Uterus (tissue), 2 donors: ENCODE data around the gene SIN3A.

Source experiments
- POLR2A ChIP-seq, 2 donors: fragments of 450-650 bp; IDR thresholded peaks; one replicate each; pipeline ENCODE4 v1.6.1; 2016; ENCODE audit warnings: antibody characterized with exemption in 2 of 2, mild to moderate bottlenecking in 1 of 2, moderate library complexity in 1 of 2
- TF ChIP-seq, protein P1 (sequence below), 4 experiments: fragments of 200-600 bp in 2 of 4; fragments of 450-650 bp in 2 of 4; sonication (generic) in 2 of 4; IDR thresholded peaks; one replicate each; pipeline ENCODE4 v1.5.1; 2016 to 2019; ENCODE audit warnings: antibody characterized with exemption in 4 of 4, mild to moderate bottlenecking in 2 of 4, moderate library complexity in 1 of 4

DNA sequence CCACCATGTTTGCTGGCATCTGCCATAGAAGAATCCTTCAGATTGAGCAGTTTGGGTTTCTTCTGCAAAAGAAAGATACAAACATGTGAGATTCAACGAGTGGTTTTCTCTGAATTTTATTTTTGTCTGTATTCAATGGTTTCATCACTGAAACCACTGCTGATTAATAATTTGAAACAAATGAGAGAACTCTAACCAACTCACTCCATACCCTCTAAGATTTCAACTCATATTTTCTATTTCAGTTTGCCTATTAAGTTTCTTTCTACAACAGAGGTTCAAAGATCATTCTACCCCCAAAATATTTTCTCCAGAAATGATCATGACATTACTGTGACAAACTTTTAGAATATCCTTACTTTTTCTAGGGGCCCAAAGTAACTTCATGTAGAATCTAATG, 44.4 kb downstream of the SIN3A start:
- TF ChIP-seq, protein P1, sequence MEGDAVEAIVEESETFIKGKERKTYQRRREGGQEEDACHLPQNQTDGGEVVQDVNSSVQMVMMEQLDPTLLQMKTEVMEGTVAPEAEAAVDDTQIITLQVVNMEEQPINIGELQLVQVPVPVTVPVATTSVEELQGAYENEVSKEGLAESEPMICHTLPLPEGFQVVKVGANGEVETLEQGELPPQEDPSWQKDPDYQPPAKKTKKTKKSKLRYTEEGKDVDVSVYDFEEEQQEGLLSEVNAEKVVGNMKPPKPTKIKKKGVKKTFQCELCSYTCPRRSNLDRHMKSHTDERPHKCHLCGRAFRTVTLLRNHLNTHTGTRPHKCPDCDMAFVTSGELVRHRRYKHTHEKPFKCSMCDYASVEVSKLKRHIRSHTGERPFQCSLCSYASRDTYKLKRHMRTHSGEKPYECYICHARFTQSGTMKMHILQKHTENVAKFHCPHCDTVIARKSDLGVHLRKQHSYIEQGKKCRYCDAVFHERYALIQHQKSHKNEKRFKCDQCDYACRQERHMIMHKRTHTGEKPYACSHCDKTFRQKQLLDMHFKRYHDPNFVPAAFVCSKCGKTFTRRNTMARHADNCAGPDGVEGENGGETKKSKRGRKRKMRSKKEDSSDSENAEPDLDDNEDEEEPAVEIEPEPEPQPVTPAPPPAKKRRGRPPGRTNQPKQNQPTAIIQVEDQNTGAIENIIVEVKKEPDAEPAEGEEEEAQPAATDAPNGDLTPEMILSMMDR (IDR thresholded peaks at IDR 0.05) = no peak
- no peak for TF ChIP-seq POLR2A (IDR thresholded peaks at IDR 0.05)
